Nephron progenitor cell (in vitro differentiated cells): ENCODE results near the gene BRD4.
A peak's percentile ranks its signal among the peaks of the same experiment; 100 is the strongest.

Experiments
- DNase-seq: peaks from one replicate; pipeline ENCODE4 v3.0.0; 2021
- H3K27ac Mint-ChIP-seq: 2 replicates; pipeline ENCODE4 v1.8.0; 2021; ENCODE audit warnings: mild to moderate bottlenecking, moderate library complexity, mixed read lengths
- H3K27me3 Mint-ChIP-seq: 2 replicates; pipeline ENCODE4 v1.8.0; 2021; ENCODE audit warnings: mild to moderate bottlenecking, low read depth, mixed read lengths; ENCODE audit not compliant: poor library complexity
- H3K36me3 Mint-ChIP-seq: 2 replicates; pipeline ENCODE4 v1.8.0; 2021; ENCODE audit warnings: low read depth, mixed read lengths
- H3K4me1 Mint-ChIP-seq: 2 replicates; pipeline ENCODE4 v1.8.0; 2021; ENCODE audit warnings: mixed read lengths
- H3K4me3 Mint-ChIP-seq: 2 replicates; pipeline ENCODE4 v1.8.0; 2021; ENCODE audit warnings: mild to moderate bottlenecking, moderate library complexity, mixed read lengths
- H3K9me3 Mint-ChIP-seq: 2 replicates; pipeline ENCODE4 v1.8.0; 2021; ENCODE audit warnings: mild to moderate bottlenecking, moderate library complexity, mixed read lengths
- CTCF ChIP-seq: fragments of 200-600 bp; sonication (generic); IDR thresholded peaks from 2 replicates; pipeline ENCODE4 v1.5.0; 2021; ENCODE audit warnings: antibody characterized with exemption

Gene BRD4

GRCh38 chr19:15197275-15197941 is 134.9 kb downstream of the BRD4 start:
- Mint-ChIP-seq H3K4me1 (peaks cover 36% of the 10 kb centered on the region), H3K27ac (no peak overlapping the region), H3K36me3 (peaks cover 36% of the 10 kb centered on the region), H3K4me3 (peak overlapping the region; percentile 74), H3K9me3 (no peaks in the 10 kb centered on the region), H3K27me3 (peaks cover 10% of the 10 kb centered on the region)
- DNase-seq, result no peak
- no peak for TF ChIP-seq CTCF

- Mint-ChIP-seq H3K4me1 (peaks cover 36% of the 10 kb centered on the region), H3K27ac (no peak overlapping the region), H3K9me3 (no peaks in the 10 kb centered on the region), H3K36me3 (peaks cover 42% of the 10 kb centered on the region), H3K27me3 (peaks cover 5% of the 10 kb centered on the region), H3K4me3 (peak overlapping the region; percentile 70)
- DNase-seq, result no peak
- TF ChIP-seq CTCF, result no peak
These were observed 135.9 kb downstream of the BRD4 start for GRCh38 chr19:15196360-15197005.

GRCh38 chr19:15195371-15196334 is 136.7 kb downstream of the BRD4 start:
- DNase-seq, result peak; percentile 74
- H3K36me3 Mint-ChIP-seq, result peaks cover 48% of the 10 kb centered on the region

GRCh38 chr19:15194938-15195337 is 137.4 kb downstream of the BRD4 start:
- Mint-ChIP-seq H3K27me3 (no peaks in the 10 kb centered on the region), H3K4me3 (peak overlapping the region; percentile 62), H3K27ac (no peak overlapping the region), H3K36me3 (peaks cover 56% of the 10 kb centered on the region), H3K9me3 (no peaks in the 10 kb centered on the region), H3K4me1 (peaks cover 36% of the 10 kb centered on the region)
- DNase-seq, result no peak
- no peak for TF ChIP-seq CTCF

More at GRCh38 chr19:15195371-15196334, 136.7 kb downstream of the BRD4 start:
- Mint-ChIP-seq H3K27me3 (no peaks in the 10 kb centered on the region), H3K9me3 (no peaks in the 10 kb centered on the region), H3K27ac (no peak overlapping the region), H3K4me3 (peak overlapping the region; percentile 74), H3K4me1 (peaks cover 36% of the 10 kb centered on the region)
- no peak for TF ChIP-seq CTCF

- no peak for DNase-seq
- TF ChIP-seq CTCF, result no peak
- Mint-ChIP-seq H3K9me3 (no peaks in the 10 kb centered on the region), H3K27me3 (no peaks in the 10 kb centered on the region), H3K4me3 (no peak overlapping the region), H3K27ac (peak overlapping the region; percentile 68), H3K36me3 (peaks cover 66% of the 10 kb centered on the region), H3K4me1 (peaks cover 15% of the 10 kb centered on the region)
These were observed 140.4 kb downstream of the BRD4 start for GRCh38 chr19:15191982-15192381.
